ENCODE data around the gene PRDM10. TPM values are rescaled to one million over a fixed set of nuclear protein-coding genes. Genes with fewer than 3 reads are reported as not detected.

Gene PRDM10
- total RNA-seq, 1 experiment from 2014 or later, result 7.7 TPM

DNA sequence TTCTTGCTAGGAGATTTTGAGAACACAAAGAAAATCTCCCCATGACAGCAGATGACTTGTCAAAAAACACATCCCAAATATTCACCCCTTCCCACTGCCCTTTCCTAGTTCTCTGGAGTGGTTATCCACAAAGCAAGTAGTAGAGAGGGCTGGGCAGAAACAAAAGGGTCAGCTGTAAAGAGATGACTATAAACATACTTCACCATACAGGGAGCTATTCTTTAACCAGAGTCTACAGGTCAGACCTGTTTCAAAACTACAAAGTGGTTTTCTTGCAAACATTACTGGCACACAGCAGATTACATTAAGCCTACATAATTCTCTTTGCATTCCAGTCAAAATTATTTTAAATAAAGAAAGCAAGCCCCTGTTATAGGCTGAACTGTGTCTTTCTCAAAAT lies 59.6 kb downstream of the PRDM10 start:
- no peak overlapping the region for H3K14ac ChIP-seq (ENCODE audit: insufficient read depth, low read length)
- H2BK12ac ChIP-seq (ENCODE audit: insufficient read length, low read depth, low read length), result no peak overlapping the region
- peaks cover 22 to 39% (median 25%) of the 10 kb centered on the region in 3 experiments; a peak in 6 of 7 replicates for H3K36me3 Mint-ChIP-seq (ENCODE audit: insufficient read depth in 1 of 3, low read depth in 3 of 3)
- H4K20me1 ChIP-seq (ENCODE audit: control insufficient read depth, insufficient read depth, insufficient read length), result no peaks in the 10 kb centered on the region
- no peak overlapping the region for H2BK5ac ChIP-seq (ENCODE audit: insufficient read length, low read length)
- H2AFZ ChIP-seq (ENCODE audit: low read length), result no peak overlapping the region
- H4K5ac ChIP-seq (ENCODE audit: insufficient read length, low read depth, low read length), result no peak overlapping the region
- H2BK20ac ChIP-seq (ENCODE audit: low read depth, low read length, poor library complexity, severe bottlenecking), result no peak overlapping the region
- no peak overlapping the region for H3K23ac ChIP-seq (ENCODE audit: insufficient read length, low read depth, low read length)
- no peak overlapping the region for H3K27ac ChIP-seq (ENCODE audit: insufficient read length, low read depth, low read length)
- H3K4me1 Mint-ChIP-seq, result peaks cover 27 to 32% of the 10 kb centered on the region in 2 experiments
- no peak overlapping the region for H3K9ac ChIP-seq (ENCODE audit: extremely low read depth, insufficient read length, low read length)
- no peak overlapping the region for H4K8ac ChIP-seq (replicated peaks; ENCODE audit: insufficient read length, low read depth, low read length)
- H3K56ac ChIP-seq (ENCODE audit: insufficient read length, low read depth, low read length), result no peak overlapping the region
- no peak overlapping the region for H4K91ac ChIP-seq (ENCODE audit: insufficient read length, low read depth, low read length)
- no peak overlapping the region for H3K4me3 Mint-ChIP-seq
- TF ChIP-seq, protein P1, sequence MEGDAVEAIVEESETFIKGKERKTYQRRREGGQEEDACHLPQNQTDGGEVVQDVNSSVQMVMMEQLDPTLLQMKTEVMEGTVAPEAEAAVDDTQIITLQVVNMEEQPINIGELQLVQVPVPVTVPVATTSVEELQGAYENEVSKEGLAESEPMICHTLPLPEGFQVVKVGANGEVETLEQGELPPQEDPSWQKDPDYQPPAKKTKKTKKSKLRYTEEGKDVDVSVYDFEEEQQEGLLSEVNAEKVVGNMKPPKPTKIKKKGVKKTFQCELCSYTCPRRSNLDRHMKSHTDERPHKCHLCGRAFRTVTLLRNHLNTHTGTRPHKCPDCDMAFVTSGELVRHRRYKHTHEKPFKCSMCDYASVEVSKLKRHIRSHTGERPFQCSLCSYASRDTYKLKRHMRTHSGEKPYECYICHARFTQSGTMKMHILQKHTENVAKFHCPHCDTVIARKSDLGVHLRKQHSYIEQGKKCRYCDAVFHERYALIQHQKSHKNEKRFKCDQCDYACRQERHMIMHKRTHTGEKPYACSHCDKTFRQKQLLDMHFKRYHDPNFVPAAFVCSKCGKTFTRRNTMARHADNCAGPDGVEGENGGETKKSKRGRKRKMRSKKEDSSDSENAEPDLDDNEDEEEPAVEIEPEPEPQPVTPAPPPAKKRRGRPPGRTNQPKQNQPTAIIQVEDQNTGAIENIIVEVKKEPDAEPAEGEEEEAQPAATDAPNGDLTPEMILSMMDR (conservative IDR thresholded peaks at IDR 0.05), result no peak
- no peaks in the 10 kb centered on the region for H3K23me2 ChIP-seq (ENCODE audit: insufficient read length, low read depth, low read length, poor library complexity, severe bottlenecking)
- H3T11ph ChIP-seq (ENCODE audit: low read length), result no peak overlapping the region
- H3K4me1 ChIP-seq (ENCODE audit: insufficient read depth, low read length), result peaks cover 7% of the 10 kb centered on the region
- no peaks in the 10 kb centered on the region for H3K79me1 ChIP-seq (ENCODE audit: insufficient read depth, low read depth, low read length, poor library complexity, severe bottlenecking)
- H3K27ac Mint-ChIP-seq, result no peak overlapping the region
- H3K27me3 ChIP-seq (ENCODE audit: insufficient read depth, low read length), result no peaks in the 10 kb centered on the region
- H3K9me3 Mint-ChIP-seq, result no peaks in the 10 kb centered on the region
- DNase-seq, result no peak
- H3K4me2 ChIP-seq (ENCODE audit: insufficient read depth, insufficient read length, low read length), result no peak overlapping the region
- H2BK15ac ChIP-seq (ENCODE audit: low read depth, low read length), result no peak overlapping the region
- H3K9me3 ChIP-seq (ENCODE audit: control insufficient read depth, low read depth, low read length), result no peaks in the 10 kb centered on the region
- no peaks in the 10 kb centered on the region for H3K79me2 ChIP-seq (ENCODE audit: insufficient read depth, low read length)
- no peaks in the 10 kb centered on the region for H3K27me3 Mint-ChIP-seq (ENCODE audit: low read depth)
- H2BK120ac ChIP-seq (ENCODE audit: low read depth, low read length, poor library complexity, severe bottlenecking), result no peak overlapping the region
- no peak overlapping the region for H2AK5ac ChIP-seq (ENCODE audit: insufficient read length, low read length)
- H3K18ac ChIP-seq (ENCODE audit: insufficient read length, low read depth, low read length), result no peak overlapping the region
- H3K4ac ChIP-seq (ENCODE audit: low read depth, low read length), result no peak overlapping the region

All from H9 (cell line).